GM19240 (cell line): Measurements from ENCODE around the gene THBS2.
"Not testable (repeated sequence)": the region's sequence is repeated elsewhere in the genome, so short reads cannot be mapped to it uniquely, and the experiment has no call there.

ENCODE experiments used
- DNase-seq: peaks from one replicate; pipeline ENCODE4 v3.0.0; 2011; ENCODE audit warnings: low spot score; ENCODE audit not compliant: insufficient read length

Gene THBS2

GRCh38 chr6:169273511-169273910 lies 19.9 kb upstream of the THBS2 start:
- DNase-seq = no peak

GRCh38 chr6:169271877-169272216 lies 18.2 kb upstream of the THBS2 start:
- no peak for DNase-seq

- no peak for DNase-seq
Observed at GRCh38 chr6:169271158-169271876, 17.7 kb upstream of the THBS2 start.

- not testable (repeated sequence) for DNase-seq
Observed at GRCh38 chr6:169270077-169270380, 16.4 kb upstream of the THBS2 start.

- no peak for DNase-seq
Observed at GRCh38 chr6:169269180-169270076, 15.8 kb upstream of the THBS2 start.

- no peak for DNase-seq
Observed at GRCh38 chr6:169268276-169268675, 14.6 kb upstream of the THBS2 start.

- DNase-seq = no peak
Observed at GRCh38 chr6:169266746-169267591, 13.3 kb upstream of the THBS2 start.

GRCh38 chr6:169266261-169266660 lies 12.6 kb upstream of the THBS2 start:
- DNase-seq = no peak

- no peak for DNase-seq
Observed at GRCh38 chr6:169265486-169266131, 12.0 kb upstream of the THBS2 start.

GRCh38 chr6:169263836-169264608 lies 10.4 kb upstream of the THBS2 start:
- DNase-seq = no peak

- DNase-seq = no peak
Observed at GRCh38 chr6:169263374-169263773, 9.7 kb upstream of the THBS2 start.

- not testable (repeated sequence) for DNase-seq
Observed at GRCh38 chr6:169262602-169263001, 9.0 kb upstream of the THBS2 start.

- DNase-seq = no peak
Observed at GRCh38 chr6:169256518-169256917, 2.9 kb upstream of the THBS2 start.

- DNase-seq = no peak
Observed at GRCh38 chr6:169256061-169256460, 2.4 kb upstream of the THBS2 start.

GRCh38 chr6:169255643-169256042 lies 2.0 kb upstream of the THBS2 start:
- DNase-seq = no peak

GRCh38 chr6:169254456-169255316 lies 1.0 kb upstream of the THBS2 start:
- DNase-seq = no peak

- DNase-seq = no peak
Observed at GRCh38 chr6:169252505-169253189, 999 bp downstream of the THBS2 start.

GRCh38 chr6:169251822-169252504 lies 1.7 kb downstream of the THBS2 start:
- no peak for DNase-seq

- no peak for DNase-seq
Observed at GRCh38 chr6:169251371-169251802, 2.3 kb downstream of the THBS2 start.
